Pons (tissue), 1 donor: ENCODE results near the gene FOS.
"Not testable (repeated sequence)": the region's sequence is repeated elsewhere in the genome, so short reads cannot be mapped to it uniquely, and the experiment has no call there.

Experiments used
- DNase-seq: peaks from one replicate; pipeline ENCODE4 v3.0.0-alpha.2; 2016; ENCODE audit warnings: low spot score

The FOS gene

GRCh38 chr14:75277008-75277814, 1.4 kb upstream of the FOS start:
- DNase-seq, result peak; percentile 87

GRCh38 chr14:75277815-75278421, 710 bp upstream of the FOS start:
- peak; percentile 54 for DNase-seq

DNA sequence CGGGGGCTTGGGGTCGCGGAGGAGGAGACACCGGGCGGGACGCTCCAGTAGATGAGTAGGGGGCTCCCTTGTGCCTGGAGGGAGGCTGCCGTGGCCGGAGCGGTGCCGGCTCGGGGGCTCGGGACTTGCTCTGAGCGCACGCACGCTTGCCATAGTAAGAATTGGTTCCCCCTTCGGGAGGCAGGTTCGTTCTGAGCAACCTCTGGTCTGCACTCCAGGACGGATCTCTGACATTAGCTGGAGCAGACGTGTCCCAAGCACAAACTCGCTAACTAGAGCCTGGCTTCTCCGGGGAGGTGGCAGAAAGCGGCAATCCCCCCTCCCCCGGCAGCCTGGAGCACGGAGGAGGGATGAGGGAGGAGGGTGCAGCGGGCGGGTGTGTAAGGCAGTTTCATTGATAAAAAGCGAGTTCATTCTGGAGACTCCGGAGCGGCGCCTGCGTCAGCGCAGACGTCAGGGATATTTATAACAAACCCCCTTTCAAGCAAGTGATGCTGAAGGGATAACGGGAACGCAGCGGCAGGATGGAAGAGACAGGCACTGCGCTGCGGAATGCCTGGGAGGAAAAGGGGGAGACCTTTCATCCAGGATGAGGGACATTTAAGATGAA, 630 bp downstream of the FOS start:
- peak; percentile 67 for DNase-seq

DNA sequence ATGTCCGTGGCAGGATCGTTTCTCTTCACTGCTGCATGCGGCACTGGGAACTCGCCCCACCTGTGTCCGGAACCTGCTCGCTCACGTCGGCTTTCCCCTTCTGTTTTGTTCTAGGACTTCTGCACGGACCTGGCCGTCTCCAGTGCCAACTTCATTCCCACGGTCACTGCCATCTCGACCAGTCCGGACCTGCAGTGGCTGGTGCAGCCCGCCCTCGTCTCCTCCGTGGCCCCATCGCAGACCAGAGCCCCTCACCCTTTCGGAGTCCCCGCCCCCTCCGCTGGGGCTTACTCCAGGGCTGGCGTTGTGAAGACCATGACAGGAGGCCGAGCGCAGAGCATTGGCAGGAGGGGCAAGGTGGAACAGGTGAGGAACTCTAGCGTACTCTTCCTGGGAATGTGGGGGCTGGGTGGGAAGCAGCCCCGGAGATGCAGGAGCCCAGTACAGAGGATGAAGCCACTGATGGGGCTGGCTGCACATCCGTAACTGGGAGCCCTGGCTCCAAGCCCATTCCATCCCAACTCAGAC, 1.2 kb downstream of the FOS start:
- no peak for DNase-seq

- DNase-seq, result no peak
Observed at GRCh38 chr14:75280291-75280830, 1.7 kb downstream of the FOS start.

GRCh38 chr14:75280831-75281653, 2.4 kb downstream of the FOS start:
- DNase-seq, result peak; percentile 60

- DNase-seq, result no peak
Observed at GRCh38 chr14:75281654-75282019, 3.0 kb downstream of the FOS start.

DNA sequence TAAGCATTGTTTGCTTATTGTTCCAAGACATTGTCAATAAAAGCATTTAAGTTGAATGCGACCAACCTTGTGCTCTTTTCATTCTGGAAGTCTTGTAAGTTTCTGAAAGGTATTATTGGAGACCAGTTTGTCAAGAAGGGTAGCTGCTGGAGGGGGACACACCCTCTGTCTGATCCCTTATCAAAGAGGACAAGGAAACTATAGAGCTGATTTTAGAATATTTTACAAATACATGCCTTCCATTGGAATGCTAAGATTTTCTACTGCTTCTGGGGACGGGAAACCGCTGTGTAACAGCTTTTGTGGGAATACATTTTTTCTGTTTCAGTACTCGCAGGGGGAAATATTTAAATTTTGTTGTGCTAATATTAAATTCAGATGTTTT, 3.5 kb downstream of the FOS start:
- DNase-seq, result peak; percentile 65

- not testable (repeated sequence) for DNase-seq
Observed at GRCh38 chr14:75282555-75283161, 4.0 kb downstream of the FOS start.

DNA sequence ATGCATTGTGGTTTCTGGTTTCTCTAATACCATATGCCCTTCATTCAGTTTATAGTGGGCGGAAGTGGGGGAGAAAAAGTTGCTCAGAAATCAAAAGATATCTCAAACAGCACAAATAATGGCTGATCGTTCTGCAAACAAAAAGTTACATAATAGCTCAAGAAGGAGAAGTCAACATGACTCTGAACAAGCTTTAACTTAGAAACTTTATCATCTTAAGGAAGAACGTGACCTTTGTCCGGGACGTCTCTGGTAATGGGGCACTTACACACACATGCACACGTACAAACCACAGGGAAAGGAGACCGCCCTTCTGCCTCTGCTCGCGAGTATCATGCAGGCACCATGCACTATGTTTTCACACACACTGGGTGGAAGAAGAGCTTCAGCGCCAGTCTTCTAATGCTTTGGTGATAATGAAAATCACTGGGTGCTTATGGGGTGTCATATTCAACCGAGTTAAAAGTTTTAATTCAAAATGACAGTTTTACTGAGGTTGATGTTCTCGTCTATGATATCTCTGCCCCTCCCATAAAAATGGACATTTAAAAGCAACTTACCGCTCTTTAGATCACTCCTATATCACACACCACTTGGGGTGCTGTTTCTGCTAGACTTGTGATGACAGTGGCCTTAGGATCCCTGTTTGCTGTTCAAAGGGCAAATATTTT, 4.7 kb downstream of the FOS start:
- DNase-seq, result no peak

- no peak for DNase-seq
Observed at GRCh38 chr14:75283833-75284563, 5.4 kb downstream of the FOS start.

GRCh38 chr14:75285331-75285730, 6.7 kb downstream of the FOS start:
- DNase-seq, result no peak

GRCh38 chr14:75286313-75286712, 7.7 kb downstream of the FOS start:
- DNase-seq, result no peak

GRCh38 chr14:75289840-75290388, 11.3 kb downstream of the FOS start:
- no peak for DNase-seq

GRCh38 chr14:75290851-75291250, 12.2 kb downstream of the FOS start:
- no peak for DNase-seq

GRCh38 chr14:75291331-75291730, 12.7 kb downstream of the FOS start:
- DNase-seq, result no peak

GRCh38 chr14:75292101-75292563, 13.5 kb downstream of the FOS start:
- no peak for DNase-seq

GRCh38 chr14:75292886-75293285, 14.3 kb downstream of the FOS start:
- no peak for DNase-seq

- DNase-seq, result peak; percentile 92
Observed at GRCh38 chr14:75293920-75294648, 15.5 kb downstream of the FOS start.
